HG03064 (cell line): ENCODE measurements around the gene ISY1.
"Not testable (repeated sequence)": the region's sequence is repeated elsewhere in the genome, so short reads cannot be mapped to it uniquely, and the experiment has no call there.

Experiments used
- ATAC-seq: cut with Tn5 transposase; IDR thresholded peaks from one replicate; pipeline ENCODE4 v1.9.1; 2021; ENCODE audit warnings: low read depth; ENCODE audit not compliant: unreplicated experiment

The ISY1 gene

DNA sequence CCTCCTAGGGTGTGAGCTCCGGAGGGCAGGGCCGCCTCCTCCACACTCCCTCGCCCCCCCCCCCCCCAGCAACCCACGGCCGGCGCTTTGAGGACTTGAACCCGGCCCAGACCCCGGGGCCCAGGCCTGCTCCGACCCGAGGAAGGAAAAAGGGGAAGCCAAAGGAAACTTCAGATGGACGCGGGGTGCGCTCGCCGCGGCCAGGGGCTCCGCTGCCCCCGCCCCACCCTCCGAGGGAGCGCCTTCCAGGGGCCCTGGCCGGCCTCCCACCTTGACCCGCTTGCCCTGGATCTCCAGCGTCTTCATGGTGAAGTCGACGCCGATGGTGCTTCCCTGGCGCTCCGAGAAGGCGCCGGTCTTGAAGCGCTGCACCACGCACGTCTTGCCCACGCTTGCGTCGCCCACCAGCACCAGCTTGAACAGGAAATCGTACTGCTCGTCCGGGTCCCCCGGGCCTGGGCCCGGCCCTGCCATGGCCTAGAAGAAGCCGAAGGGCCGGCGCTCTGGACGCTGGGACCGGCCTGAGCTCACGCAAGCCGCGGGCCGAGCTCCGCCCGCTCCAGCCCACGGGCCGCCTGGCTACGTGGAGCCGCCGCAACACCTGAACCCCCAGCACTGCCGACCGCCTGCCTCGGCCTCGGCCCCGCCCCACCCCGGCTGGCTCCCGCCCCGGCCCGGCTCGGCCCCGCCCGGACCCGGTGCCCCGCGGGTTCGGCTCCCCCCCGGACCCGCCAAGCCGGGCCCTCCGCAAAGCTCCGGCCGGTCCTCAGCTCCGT lies 39.7 kb downstream of the ISY1 start:
- ATAC-seq, result peak; percentile 6

DNA sequence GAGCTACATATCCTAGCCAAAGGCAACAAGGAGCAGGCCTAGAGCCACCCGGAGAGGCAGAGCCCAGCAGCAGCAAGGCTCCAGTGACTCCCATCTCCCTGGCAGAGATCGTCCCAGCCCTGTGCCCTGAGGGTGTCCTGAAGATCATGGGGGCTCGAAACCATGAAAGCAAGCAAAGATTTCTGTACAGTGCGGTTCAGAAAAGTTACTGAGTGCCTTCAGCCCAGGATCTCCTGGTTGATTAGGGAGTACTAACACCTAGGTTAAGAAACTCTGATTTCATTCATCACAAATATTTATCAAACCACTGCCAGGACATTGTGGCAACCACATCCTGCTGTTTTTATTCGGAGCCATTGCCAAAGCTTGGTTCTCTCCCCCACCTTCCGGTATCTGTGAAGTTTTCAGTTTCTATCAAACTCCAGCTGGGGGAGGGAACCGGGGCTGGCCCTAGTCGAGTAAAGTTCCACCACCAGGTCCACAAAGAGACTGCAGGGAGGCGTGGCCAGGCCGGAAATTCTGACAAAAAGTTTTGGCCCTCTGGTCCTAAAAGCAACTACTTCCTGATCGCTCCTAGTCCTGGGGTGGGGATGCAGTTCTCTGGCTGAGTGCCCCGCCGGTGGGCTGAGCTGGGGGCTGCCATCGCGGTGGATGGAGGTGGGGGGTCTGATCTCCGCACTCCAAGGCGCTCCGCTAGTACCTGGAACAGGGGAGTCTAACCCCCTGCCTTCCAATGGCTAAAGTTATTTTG lies 40.4 kb downstream of the ISY1 start:
- ATAC-seq, result peak; percentile 70

GRCh38 chr3:129119365-129120100 lies 41.3 kb downstream of the ISY1 start:
- ATAC-seq, result no peak

GRCh38 chr3:129118745-129119144 lies 42.1 kb downstream of the ISY1 start:
- ATAC-seq, result no peak

GRCh38 chr3:129117134-129117533 lies 43.7 kb downstream of the ISY1 start:
- ATAC-seq, result no peak

DNA sequence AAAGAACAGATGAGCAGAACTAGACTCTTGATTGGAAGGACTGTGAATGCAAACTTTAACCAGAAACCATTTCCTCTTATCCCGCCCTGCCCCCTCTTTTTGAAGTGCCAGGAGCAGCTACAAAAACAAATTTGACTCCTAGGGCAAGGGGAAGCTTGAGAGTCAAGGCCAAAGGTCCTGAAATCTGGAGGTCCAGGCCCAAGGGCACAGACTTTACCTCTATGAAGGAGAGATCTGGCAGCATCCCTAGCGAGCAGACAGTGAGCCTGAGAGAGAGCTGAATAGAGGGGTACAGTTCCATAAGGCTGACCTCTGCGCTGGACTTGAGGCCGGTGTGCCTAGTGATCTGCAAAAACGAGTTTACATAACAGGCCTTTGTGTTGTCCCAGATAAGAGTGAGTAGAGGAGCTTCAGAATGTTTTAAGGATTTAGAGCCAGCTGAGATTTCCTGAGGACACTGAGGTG lies 44.3 kb downstream of the ISY1 start:
- no peak for ATAC-seq

GRCh38 chr3:129114455-129114854 lies 46.4 kb downstream of the ISY1 start:
- no peak for ATAC-seq

GRCh38 chr3:129112308-129113052 lies 48.4 kb downstream of the ISY1 start:
- no peak for ATAC-seq

DNA sequence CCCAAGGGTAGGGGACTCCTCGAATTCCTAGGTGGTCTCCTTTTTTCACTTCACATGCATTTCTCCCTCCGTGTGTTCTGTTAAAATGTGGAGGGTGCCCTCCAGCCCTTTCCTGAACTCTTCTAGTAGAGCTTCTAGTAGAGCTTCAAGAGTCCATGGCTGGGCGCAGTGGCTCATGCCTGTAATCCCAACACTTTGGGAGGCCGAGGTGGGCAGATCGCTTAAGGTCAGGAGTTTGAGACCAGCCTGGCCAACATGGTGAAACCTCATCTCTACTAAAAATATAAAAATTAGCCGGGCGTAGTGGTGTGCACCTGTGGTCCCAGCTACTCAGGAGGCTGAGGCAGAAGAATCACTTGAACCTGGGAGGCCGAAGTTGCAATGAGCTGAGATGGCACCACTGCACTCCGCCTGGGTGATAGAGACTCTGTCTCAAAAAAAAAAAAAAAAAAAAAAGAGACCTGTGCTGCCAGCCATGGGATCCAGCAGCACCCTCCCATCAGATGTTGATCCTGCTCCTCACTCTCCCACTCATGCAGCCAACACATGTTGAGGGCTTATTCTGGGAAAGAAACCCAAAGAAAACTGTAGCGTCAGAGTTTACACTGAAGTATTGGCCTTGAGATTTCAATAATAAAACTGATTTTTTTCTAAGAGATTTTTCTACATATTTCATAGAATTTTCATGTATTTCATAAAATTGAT lies 49.6 kb downstream of the ISY1 start:
- ATAC-seq, result not testable (repeated sequence)

GRCh38 chr3:129107793-129108192 lies 53.1 kb downstream of the ISY1 start:
- ATAC-seq, result no peak

DNA sequence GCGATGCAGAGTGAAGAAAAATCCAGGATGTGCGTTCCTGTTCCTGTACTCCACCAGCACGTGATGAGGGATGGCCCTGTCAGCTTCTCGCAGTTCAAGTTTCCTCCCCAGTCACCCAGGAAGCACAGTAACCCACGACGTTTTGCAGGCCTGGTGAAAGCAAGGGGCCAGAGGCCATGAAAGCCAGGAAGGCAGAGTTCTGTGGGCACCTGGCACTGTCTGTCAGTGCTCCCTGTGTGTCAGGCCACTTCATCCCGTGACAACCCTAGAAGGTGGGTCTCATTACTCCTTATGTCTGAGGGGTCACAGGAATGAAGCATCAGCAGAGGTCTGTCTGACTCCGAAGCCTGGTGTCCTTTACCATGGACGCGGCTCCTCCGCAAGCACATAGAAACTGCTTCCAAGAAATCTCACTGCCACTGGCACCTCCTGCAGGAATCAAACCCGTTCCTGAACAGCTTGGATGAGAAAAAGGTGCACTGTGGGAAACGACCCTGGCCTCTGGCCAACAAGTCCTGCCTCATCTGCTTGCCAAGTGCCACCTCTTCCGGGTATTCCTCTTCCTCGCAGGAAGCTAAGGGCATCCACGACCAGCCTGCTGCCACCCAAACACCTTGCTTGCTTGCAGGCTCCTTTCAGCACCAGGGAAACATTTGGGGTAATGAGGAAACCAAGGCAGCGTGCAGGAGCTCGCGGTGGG lies 53.8 kb downstream of the ISY1 start:
- no peak for ATAC-seq

GRCh38 chr3:129106320-129106719 lies 54.5 kb downstream of the ISY1 start:
- no peak for ATAC-seq

DNA sequence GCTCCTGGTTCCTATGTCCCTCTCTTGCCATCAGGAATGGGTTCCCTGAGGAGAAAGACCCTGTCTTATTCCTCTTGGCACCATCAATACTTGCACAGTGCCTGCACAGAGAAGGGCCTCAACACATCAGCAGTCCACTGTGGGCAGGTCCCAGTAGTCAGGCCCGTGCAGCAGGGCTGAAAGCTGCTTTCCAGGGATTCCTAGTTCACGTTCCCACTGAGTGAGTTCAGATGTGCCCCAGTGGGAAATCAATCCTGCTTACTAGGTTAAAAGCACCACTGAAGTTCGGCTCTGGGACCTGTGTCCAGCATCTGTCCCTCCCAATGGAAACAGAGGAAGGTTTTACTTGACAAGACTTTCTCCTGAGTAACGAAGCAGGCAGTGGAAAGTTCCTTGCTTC lies 55.0 kb downstream of the ISY1 start:
- no peak for ATAC-seq

DNA sequence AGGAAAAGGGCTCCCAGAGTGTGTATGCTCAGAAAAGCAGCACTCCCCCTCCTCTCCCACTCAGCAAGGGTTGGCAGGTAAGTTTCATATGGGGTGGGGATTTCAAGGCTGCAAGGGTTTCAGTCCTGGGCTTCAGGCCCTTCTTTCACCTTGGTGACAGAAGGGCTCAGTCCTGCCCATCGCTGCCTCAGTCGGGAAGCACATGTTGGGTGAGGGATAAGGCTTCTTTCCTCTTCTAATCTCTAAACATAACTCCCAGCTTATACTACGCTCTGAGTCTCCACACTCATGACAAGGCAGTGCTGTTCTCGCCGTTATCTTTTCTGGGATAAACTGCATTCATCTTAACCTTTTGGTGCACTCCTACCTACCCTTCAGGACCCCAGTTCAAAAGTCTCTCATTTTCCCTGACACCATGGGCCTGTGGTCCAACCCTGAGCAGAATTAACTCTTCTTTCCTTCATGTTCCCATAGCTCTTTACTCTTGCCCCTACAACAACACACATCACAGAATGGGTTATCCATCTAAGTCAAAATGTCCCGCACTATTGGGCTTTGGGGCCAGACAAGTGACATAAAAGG lies 56.3 kb downstream of the ISY1 start:
- ATAC-seq, result no peak

GRCh38 chr3:129104051-129104450 lies 56.8 kb downstream of the ISY1 start:
- ATAC-seq, result no peak

DNA sequence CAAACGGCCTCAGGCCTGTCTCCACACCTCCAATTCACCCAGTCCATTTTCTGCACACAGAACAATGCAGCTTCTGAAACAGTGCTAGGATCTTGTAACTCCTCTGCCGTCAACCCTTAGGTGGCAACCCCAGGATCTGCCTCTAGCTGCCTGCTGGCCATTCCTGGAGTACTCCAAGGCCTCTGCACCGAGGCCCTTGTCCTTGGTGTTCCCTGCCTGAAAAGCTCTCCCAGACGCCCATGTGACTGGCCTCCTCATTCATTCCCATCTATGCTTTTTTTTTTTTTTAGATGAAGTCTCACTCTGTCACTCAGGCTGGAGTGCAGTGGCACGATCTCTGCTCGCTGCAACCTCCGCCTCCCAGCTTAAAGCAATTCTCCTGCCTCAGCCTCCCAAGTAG lies 57.6 kb downstream of the ISY1 start:
- ATAC-seq, result no peak

DNA sequence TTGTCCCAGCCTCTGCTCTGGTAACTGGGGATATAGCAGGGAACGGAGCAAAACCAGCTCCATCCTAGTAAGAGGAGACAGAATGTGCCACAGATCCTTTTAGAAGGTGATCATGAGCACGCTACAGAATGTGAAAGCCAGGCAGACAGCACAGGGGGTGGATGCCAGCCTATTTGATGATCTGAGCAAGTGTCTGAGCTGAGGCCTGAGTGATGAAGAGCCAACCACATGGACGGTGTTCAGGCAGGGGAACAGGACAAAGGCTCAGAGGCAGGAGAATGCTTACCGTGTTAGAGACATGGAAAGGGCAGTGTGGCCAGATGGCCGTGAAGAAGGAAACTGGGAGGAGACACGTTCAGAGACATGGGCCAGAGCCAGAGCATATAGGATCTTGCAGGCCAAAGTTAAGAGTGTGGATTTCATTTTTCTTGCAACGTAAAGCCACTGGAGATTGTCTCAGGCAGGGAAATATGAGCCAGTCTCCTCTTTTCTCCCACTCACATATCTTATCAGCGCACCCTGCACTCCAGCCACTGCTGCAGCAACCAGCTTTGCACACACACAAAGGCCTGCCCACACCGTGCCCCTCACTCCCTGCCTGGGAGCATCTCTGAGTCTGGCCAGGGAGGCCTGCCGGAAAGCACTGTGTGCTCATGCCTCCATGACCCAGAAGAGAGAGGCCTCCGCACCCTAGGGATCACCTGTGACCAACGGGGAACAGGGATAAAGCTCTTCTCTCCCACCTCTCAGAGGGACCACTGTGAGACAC lies 59.3 kb downstream of the ISY1 start:
- ATAC-seq, result no peak

DNA sequence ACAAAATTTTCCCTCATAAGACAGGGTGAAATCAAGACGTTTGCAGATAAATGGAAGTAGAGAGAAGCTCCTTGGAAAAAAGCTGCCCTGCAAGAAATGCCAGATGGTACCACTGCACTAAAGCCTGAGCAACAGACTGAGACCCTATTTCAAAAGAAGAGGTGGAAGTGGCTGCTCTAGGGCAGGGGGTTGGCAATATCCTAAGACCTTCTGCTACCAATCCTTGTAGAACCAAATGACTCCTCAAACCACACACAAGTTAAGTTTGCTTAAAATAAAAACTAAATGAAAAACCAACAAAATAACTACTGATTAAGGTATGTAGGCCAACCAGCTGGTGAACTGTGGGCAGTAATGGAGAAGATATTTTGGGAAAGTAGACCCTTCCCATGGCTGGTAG lies 60.6 kb downstream of the ISY1 start:
- no peak for ATAC-seq
